IgD-negative memory B cell (primary cell): ENCODE measurements around the gene HTT-AS. TPM values are rescaled to one million over a fixed set of nuclear protein-coding genes. Genes with fewer than 3 reads are reported as not detected.

Source experiments
- H3K27ac Mint-ChIP-seq, 3 donors: one replicate each; pipeline ENCODE4 v1.8.0; 2020 to 2022; ENCODE audit warnings: mild to moderate bottlenecking in 3 of 3, mixed read lengths in 3 of 3, moderate library complexity in 1 of 3
- H3K27me3 Mint-ChIP-seq: one replicate; pipeline ENCODE4 v1.8.0; 2021; ENCODE audit warnings: mixed read lengths
- H3K36me3 Mint-ChIP-seq: one replicate; pipeline ENCODE4 v1.8.0; 2020; ENCODE audit warnings: mild to moderate bottlenecking, mixed read lengths
- H3K4me1 Mint-ChIP-seq, 3 donors: one replicate each; pipeline ENCODE4 v1.8.0; 2020 to 2022; ENCODE audit warnings: mixed read lengths in 3 of 3, mild to moderate bottlenecking in 1 of 3
- H3K4me3 Mint-ChIP-seq, 4 donors: one replicate each; pipeline ENCODE4 v1.8.0; 2020 to 2022; ENCODE audit warnings: mild to moderate bottlenecking in 4 of 4, mixed read lengths in 4 of 4, moderate library complexity in 3 of 4
- H3K9me3 Mint-ChIP-seq, 3 donors: one replicate each; pipeline ENCODE4 v1.8.0; 2020 to 2021; ENCODE audit warnings: mixed read lengths in 3 of 3, mild to moderate bottlenecking in 1 of 3
- polyA plus RNA-seq: library from polyadenylated mRNA; unstranded; fragments of 300-500 nt; fragmentation: Illumina TruSeq; gene quantifications from one replicate; pipeline ENCODE4 v1.2.3, GENCODE V29; 2021

The HTT-AS gene
- polyA plus RNA-seq, 1 donor from 2014 or later, result not detected

GRCh38 chr4:3013839-3014350 lies 60.4 kb downstream of the HTT-AS start:
- Mint-ChIP-seq H3K4me3 (no peak overlapping the region), H3K27ac (no peak overlapping the region), H3K4me1 (peaks cover under 1 to 4% (median 3%) of the 10 kb centered on the region in 3 donors), H3K9me3 (peaks cover 0 to 3% (median 0%) of the 10 kb centered on the region in 3 donors), H3K27me3 (peaks cover 7% of the 10 kb centered on the region), H3K36me3 (peaks cover 2% of the 10 kb centered on the region)

Other genes with a start within 250 kb of the HTT-AS start
- gene ADD1, start 230.7 kb downstream of the HTT-AS start, polyA plus RNA-seq, result 300 TPM
- 18.9 TPM for gene NOP14, start 111.1 kb downstream of the HTT-AS start, polyA plus RNA-seq
- gene GRK4, start 111.0 kb downstream of the HTT-AS start, polyA plus RNA-seq, result 0.99 TPM
- 10.0 TPM for gene HTT, start 143 bp upstream of the HTT-AS start, polyA plus RNA-seq
- gene MSANTD1, start 174.6 kb upstream of the HTT-AS start, polyA plus RNA-seq, result not detected
- 0.81 TPM for gene RGS12, start 218.5 kb upstream of the HTT-AS start, polyA plus RNA-seq